CD8-positive, alpha-beta memory T cell (primary cell): ENCODE results near the gene MRGPRF. TPM values are rescaled to one million over a fixed set of nuclear protein-coding genes. Genes with fewer than 3 reads are reported as not detected.
A peak's percentile ranks its signal among the peaks of the same experiment; 100 is the strongest.

Experiments
- CTCF ChIA-PET: fragments of 350-600 bp; sonication (Branson Sonifier 250); formaldehyde crosslinking; loops from one replicate; lab custom pipeline; 2021; ENCODE audit warnings: antibody characterized with exemption; lab: Charles Lee
- POLR2A ChIA-PET: fragments of 350-600 bp; sonication (Branson Sonifier 250); formaldehyde crosslinking; loops from one replicate; lab custom pipeline; 2021; ENCODE audit warnings: antibody characterized with exemption; lab: Charles Lee
- DNase-seq, 5 donors: peaks; one replicate each; pipeline versions ENCODE4 v3.0.0 to v3.0.0-alpha.2; 2020 to 2022; ENCODE audit warnings: mixed read lengths in 1 of 5
- H3K27ac ChIP-seq: one replicate; pipeline ENCODE4 v1.7.0; 2013; ENCODE audit warnings: low read depth, mild to moderate bottlenecking, low read length, moderate library complexity
- H3K27me3 ChIP-seq: 2 replicates; pipeline ENCODE4 v1.7.0; 2013; ENCODE audit warnings: low read length, mild to moderate bottlenecking; ENCODE audit not compliant: insufficient read depth, poor library complexity, severe bottlenecking
- H3K36me3 ChIP-seq: 2 replicates; pipeline ENCODE4 v1.7.0; 2013; ENCODE audit warnings: mild to moderate bottlenecking, low read length, moderate library complexity; ENCODE audit not compliant: insufficient read depth
- H3K4me1 ChIP-seq: 2 replicates; pipeline ENCODE4 v1.7.0; 2013; ENCODE audit warnings: mild to moderate bottlenecking, low read length, moderate library complexity; ENCODE audit not compliant: insufficient read depth
- H3K4me3 ChIP-seq: 2 replicates; pipeline ENCODE4 v1.7.0; 2013; ENCODE audit warnings: mild to moderate bottlenecking, low read length
- H3K9me3 ChIP-seq: 2 replicates; pipeline ENCODE4 v1.7.0; 2013; ENCODE audit warnings: mild to moderate bottlenecking, low read length
- H3K27ac Mint-ChIP-seq, 8 donors: one replicate each; pipeline ENCODE4 v1.8.0; 2020 to 2021; ENCODE audit warnings: mixed read lengths in 8 of 8, mild to moderate bottlenecking in 6 of 8, inconsistent platforms in 3 of 8, moderate library complexity in 3 of 8
- H3K27me3 Mint-ChIP-seq, 2 donors: one replicate each; pipeline ENCODE4 v1.8.0; 2020 to 2021; ENCODE audit warnings: mixed read lengths in 2 of 2, mild to moderate bottlenecking in 1 of 2, moderate library complexity in 1 of 2
- H3K36me3 Mint-ChIP-seq, 3 donors: one replicate each; pipeline ENCODE4 v1.8.0; 2020 to 2021; ENCODE audit warnings: mixed read lengths in 3 of 3, inconsistent platforms in 1 of 3, mild to moderate bottlenecking in 1 of 3
- H3K4me1 Mint-ChIP-seq, 3 donors: one replicate each; pipeline ENCODE4 v1.8.0; 2020 to 2021; ENCODE audit warnings: mixed read lengths in 3 of 3, inconsistent platforms in 1 of 3, mild to moderate bottlenecking in 1 of 3
- H3K4me3 Mint-ChIP-seq, 7 donors: one replicate each; pipeline ENCODE4 v1.8.0; 2020 to 2021; ENCODE audit warnings: mixed read lengths in 7 of 7, mild to moderate bottlenecking in 6 of 7, moderate library complexity in 4 of 7, inconsistent platforms in 2 of 7
- H3K9me3 Mint-ChIP-seq, 5 donors: one replicate each; pipeline ENCODE4 v1.8.0; 2020 to 2022; ENCODE audit warnings: mixed read lengths in 5 of 5, mild to moderate bottlenecking in 3 of 5, moderate library complexity in 2 of 5, inconsistent platforms in 1 of 5
- polyA plus RNA-seq: library from polyadenylated mRNA; unstranded; fragments of 300-500 nt; fragmentation: Illumina TruSeq; gene quantifications from one replicate; pipeline ENCODE4 v1.2.3, GENCODE V29; 2021
- total RNA-seq, 2 experiments: library from RNA; stranded (reverse); gene quantifications; one replicate each; pipeline ENCODE4 v1.2.3, GENCODE V29; 2021

MRGPRF gene
- total and polyA plus RNA-seq, 3 experiments from 2014 or later: not detected

DNA sequence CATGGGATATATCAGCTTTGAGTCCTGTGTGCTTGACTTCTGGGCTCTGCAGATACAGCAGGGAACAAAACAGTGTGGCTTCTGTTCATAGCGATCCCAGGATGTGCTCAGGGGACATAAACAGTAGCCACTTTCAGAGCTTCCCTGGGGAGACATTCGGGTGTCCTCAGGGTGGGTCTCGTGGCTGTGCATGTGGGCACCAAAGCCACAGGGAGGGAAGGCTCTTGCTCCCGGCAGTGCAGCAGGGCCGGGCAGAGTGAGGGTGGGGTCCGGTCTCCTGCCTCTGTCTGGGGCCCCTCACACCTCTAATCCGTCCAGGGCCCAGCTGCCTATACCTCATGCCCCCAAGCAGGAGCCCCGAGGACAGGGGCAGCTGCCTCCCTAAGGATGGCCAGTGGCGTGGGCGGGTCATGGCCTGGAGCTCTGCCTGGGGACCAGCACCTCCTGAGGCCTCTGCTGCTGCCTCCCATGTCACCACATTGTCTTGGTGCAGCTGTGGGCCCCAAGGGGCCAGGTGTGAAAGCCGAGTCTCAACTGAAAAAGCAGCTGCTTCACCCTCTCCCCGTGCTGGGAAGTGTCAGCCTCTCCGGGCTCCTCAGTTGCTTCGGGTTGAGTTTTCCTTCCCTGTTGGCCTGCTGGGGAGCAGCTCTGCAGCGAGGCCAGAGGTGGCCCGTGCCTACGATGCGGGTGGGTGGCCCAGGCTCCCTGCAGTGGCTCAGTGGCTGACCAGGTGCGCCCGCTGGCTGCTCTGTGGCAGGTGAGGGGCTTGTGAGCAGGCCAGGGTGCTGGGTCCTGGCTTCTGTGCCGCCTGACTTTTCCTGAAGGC is 39.5 kb upstream of the MRGPRF start:
- Histone ChIP-seq H3K4me1 (peaks cover 20% of the 10 kb centered on the region), H3K4me3 (no peak overlapping the region), H3K27me3 (no peaks in the 10 kb centered on the region), H3K36me3 (no peaks in the 10 kb centered on the region), H3K9me3 (no peaks in the 10 kb centered on the region), H3K27ac (no peak overlapping the region)
- Mint-ChIP-seq H3K4me1 (peaks cover 26 to 62% (median 27%) of the 10 kb centered on the region in 3 donors), H3K36me3 (peaks cover 0 to 28% (median 0%) of the 10 kb centered on the region in 3 donors), H3K4me3 (peak overlapping the region in 2 of 7 donors; percentile 74 to 85), H3K9me3 (no peaks in the 10 kb centered on the region), H3K27me3 (no peaks in the 10 kb centered on the region), H3K27ac (peak overlapping the region in 5 of 8 donors; percentile 10 to 96 (median 67))
- ChIA-PET CTCF (no interaction called here), POLR2A (no interaction called here)
- no peak for DNase-seq

DNA sequence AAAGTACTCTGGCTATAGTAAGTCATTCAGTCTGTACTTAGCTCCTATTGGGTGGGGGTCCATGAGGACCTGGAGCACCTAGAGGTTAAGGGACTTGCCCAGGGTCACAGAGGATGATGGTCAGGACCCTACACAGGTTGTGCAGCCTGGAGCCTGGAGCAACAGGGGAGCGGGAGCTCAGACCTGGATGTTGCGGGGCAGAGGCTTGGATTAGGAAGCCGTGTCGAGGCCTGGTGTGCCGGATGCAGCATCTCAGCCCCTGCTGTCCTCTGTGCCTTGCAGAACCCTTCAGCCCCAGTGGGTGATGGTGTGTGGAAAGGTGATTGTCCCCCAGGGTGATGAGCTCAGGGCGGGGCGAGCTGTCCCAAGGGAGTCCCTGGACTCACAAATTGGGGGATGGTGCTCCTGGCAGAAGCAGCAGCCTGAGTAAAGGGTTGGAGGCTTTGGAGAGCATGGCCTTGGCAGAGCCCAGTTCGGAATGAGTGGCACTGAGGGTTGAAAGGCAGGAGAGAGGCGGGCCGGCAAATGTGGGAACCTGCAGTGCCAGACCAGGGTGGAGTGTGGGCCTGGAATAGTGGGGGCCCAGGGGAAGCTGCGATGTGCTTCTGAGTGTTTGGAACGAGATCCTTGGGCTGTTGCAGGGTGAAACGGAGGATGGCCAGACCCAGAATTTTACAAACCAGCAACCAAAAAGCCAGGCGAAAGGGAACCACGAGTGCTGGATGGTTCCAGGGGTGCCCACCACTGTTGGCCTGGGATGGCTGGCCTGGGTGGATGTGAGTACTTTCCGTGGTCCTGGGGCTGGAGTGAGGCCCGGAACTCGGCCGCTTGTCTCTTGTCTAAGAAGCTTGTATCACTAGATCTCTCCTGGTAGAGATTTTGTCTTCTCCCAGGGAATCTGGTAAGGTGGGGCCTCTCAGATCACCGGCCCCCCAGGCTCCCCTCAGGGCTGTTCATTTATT is 38.6 kb upstream of the MRGPRF start:
- Histone ChIP-seq H3K27me3 (no peaks in the 10 kb centered on the region), H3K4me1 (peaks cover 20% of the 10 kb centered on the region), H3K36me3 (no peaks in the 10 kb centered on the region), H3K27ac (no peak overlapping the region), H3K4me3 (no peak overlapping the region), H3K9me3 (no peaks in the 10 kb centered on the region)
- peaks cover 26 to 62% (median 31%) of the 10 kb centered on the region in 3 donors for H3K4me1 Mint-ChIP-seq
- H3K27ac Mint-ChIP-seq: peak overlapping the region in 7 of 8 donors; percentile 10 to 94 (median 85)
- H3K4me3 Mint-ChIP-seq: peak overlapping the region; percentile 46 to 91 (median 55)
- H3K9me3 Mint-ChIP-seq: no peaks in the 10 kb centered on the region
- no peak for DNase-seq
- peaks cover 0 to under 1% of the 10 kb centered on the region in 2 donors for H3K27me3 Mint-ChIP-seq
- ChIA-PET CTCF (no interaction called here), POLR2A (no interaction called here)
- peaks cover 0 to 23% (median 0%) of the 10 kb centered on the region in 3 donors for H3K36me3 Mint-ChIP-seq

DNA sequence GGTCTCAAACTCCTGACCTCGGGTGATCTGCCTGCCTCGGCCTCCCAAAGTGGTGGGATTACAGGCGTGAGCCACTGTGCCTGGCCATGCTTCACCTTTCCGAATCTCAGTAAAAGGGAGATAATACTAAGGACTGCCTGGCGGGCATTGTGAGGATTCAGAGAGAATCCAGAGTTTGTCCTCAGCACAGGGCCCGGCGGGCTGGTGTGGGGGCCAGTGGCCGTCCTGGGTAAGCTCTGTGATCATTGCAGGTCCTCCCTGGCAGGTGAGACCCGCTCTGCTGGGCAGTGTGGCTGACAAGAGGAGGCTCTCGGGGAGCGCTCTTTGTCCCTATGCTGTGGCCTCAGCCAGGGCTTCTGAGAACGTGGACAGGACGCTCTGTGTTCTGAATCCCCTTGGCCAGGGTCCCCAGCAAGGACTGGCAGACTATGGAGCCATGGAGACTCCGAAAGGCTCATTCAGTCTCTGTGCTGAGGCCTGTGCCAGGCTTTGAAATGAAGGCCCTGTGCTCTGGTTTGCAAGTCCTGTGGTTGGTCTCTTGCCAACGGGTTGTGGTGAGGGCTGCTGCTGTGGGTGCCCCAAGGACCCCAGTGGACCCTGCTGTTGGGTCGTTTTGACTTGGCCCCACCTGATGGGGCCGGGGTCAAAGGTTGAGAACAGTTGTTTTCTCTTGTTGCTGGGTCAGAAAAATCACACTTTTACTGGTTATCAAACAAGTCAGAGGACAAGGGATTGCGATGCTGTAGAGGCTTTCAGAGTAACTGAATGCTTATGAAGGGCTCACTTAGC is 37.7 kb upstream of the MRGPRF start:
- H3K36me3 ChIP-seq: no peaks in the 10 kb centered on the region
- ChIA-PET POLR2A (no interaction called here), CTCF (no interaction called here)
- Mint-ChIP-seq H3K9me3 (no peaks in the 10 kb centered on the region), H3K27ac (peak overlapping the region in 7 of 8 donors; percentile 63 to 93 (median 73)), H3K36me3 (peaks cover 0 to 19% (median 0%) of the 10 kb centered on the region in 3 donors), H3K27me3 (peaks cover 0 to 7% of the 10 kb centered on the region in 2 donors), H3K4me3 (peak overlapping the region; percentile 46 to 91 (median 84)), H3K4me1 (peaks cover 20 to 55% (median 24%) of the 10 kb centered on the region in 3 donors)
- peaks cover 20% of the 10 kb centered on the region for H3K4me1 ChIP-seq
- no peaks in the 10 kb centered on the region for H3K9me3 ChIP-seq
- no peak overlapping the region for H3K27ac ChIP-seq
- DNase-seq: no peak
- no peak overlapping the region for H3K4me3 ChIP-seq
- H3K27me3 ChIP-seq: no peaks in the 10 kb centered on the region

DNA sequence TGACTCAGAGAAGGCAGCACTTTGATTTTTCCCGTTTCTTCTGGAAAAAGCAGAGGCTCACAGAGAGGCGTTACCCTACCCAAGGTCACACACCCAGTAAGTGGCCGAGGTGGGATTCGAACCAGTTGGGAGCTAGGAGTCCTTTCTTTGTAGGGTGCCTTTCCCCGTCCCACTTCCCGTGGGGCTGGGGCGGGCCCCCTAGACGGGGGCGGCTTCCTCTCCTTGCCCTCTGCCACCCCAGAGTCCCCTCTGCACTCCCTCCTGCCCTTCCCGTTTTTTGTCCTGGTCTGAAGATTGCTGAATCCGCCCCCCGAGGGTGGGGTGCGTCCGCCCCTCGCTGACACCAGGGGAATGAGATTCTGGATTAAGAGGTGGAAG is 36.4 kb upstream of the MRGPRF start:
- Histone ChIP-seq H3K27ac (peak overlapping the region; percentile 90), H3K27me3 (no peaks in the 10 kb centered on the region), H3K4me1 (peaks cover 20% of the 10 kb centered on the region), H3K9me3 (no peaks in the 10 kb centered on the region), H3K36me3 (no peaks in the 10 kb centered on the region), H3K4me3 (peak overlapping the region; percentile 74)
- peak overlapping the region; percentile 79 to 96 (median 92) for H3K27ac Mint-ChIP-seq
- H3K36me3 Mint-ChIP-seq: peaks cover 0 to 9% (median 0%) of the 10 kb centered on the region in 3 donors
- H3K4me1 Mint-ChIP-seq: peaks cover 16 to 46% (median 21%) of the 10 kb centered on the region in 3 donors
- H3K27me3 Mint-ChIP-seq: peaks cover 0 to 12% of the 10 kb centered on the region in 2 donors
- CTCF ChIA-PET: no interaction called here
- no peaks in the 10 kb centered on the region for H3K9me3 Mint-ChIP-seq
- DNase-seq: peak in 1 of 5 donors; percentile 21
- H3K4me3 Mint-ChIP-seq: peak overlapping the region; percentile 73 to 91 (median 84)
- POLR2A ChIA-PET: interaction anchor here (1.6 kb wide), 1 partner anchor 206 kb away, joined by 4 read pairs; no protein-coding TSS in a partner anchor

DNA sequence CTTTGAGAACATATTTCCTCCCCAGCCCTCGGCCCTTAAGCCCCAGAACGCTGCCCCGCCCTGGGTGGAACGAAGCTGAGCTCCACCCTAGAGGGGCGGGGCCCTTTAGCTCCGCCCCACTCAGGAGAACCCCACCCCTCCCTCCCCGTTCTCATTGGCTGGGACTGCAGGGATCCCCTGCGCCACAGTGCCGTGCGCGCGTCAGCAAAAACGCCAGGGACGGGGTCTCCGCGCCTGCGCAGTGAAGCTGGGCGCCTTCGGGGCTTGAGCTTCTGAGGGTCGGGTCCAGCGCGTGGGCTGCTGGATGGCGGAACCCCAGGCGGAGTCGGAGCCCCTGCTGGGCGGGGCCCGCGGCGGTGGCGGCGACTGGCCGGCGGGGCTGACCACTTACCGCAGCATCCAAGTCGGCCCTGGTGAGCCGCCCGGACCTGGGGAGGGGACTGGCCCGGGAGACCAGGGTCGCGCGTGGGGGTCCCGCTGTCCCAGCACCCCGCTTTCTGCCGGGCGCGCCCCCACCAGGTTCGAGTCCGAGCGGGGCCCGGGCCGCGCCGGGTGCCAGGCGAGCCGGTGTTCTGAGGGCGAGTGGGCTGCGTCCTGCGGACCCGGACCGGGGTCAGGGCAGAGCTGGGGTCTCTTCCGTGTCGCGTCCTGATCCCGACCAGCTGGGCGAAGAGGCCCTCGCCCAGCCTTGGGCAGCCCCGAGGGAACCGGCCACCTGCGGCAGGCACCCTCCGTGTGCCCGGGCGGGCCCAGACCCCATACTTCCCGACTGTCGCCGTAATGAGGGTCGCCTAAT is 35.8 kb upstream of the MRGPRF start, which contains the start of gene TPCN2:
TSS of gene TPCN2 (plus strand) at position 239 of the 796 bp plus-strand sequence. CDS start at position 305, 66 bp downstream.
- no peaks in the 10 kb centered on the region for H3K9me3 ChIP-seq
- H3K36me3 Mint-ChIP-seq: peaks cover 0 to 3% (median 0%) of the 10 kb centered on the region in 3 donors
- peak within 1 kb of the TSS; percentile 74 for H3K4me3 ChIP-seq
- H3K9me3 Mint-ChIP-seq: no peaks in the 10 kb centered on the region
- H3K27me3 Mint-ChIP-seq: peaks cover 0 to 15% of the 10 kb centered on the region in 2 donors
- peak; percentile 88 to 96 (median 90) for DNase-seq
- peaks cover 20% of the 10 kb centered on the region for H3K4me1 ChIP-seq
- peaks cover 15 to 46% (median 21%) of the 10 kb centered on the region in 3 donors for H3K4me1 Mint-ChIP-seq
- H3K4me3 Mint-ChIP-seq: peak within 1 kb of the TSS; percentile 76 to 92 (median 84)
- no peaks in the 10 kb centered on the region for H3K36me3 ChIP-seq
- peak within 1 kb of the TSS; percentile 79 to 96 (median 92) for H3K27ac Mint-ChIP-seq
- POLR2A ChIA-PET: interaction anchor here (0.6 to 1.6 kb wide), 4 partner anchors 142 to 589 kb away, joined by 3 to 5 read pairs (median 4); no protein-coding TSS in a partner anchor
- H3K27me3 ChIP-seq: no peaks in the 10 kb centered on the region
- CTCF ChIA-PET: no interaction called here
- peak within 1 kb of the TSS; percentile 90 for H3K27ac ChIP-seq

DNA sequence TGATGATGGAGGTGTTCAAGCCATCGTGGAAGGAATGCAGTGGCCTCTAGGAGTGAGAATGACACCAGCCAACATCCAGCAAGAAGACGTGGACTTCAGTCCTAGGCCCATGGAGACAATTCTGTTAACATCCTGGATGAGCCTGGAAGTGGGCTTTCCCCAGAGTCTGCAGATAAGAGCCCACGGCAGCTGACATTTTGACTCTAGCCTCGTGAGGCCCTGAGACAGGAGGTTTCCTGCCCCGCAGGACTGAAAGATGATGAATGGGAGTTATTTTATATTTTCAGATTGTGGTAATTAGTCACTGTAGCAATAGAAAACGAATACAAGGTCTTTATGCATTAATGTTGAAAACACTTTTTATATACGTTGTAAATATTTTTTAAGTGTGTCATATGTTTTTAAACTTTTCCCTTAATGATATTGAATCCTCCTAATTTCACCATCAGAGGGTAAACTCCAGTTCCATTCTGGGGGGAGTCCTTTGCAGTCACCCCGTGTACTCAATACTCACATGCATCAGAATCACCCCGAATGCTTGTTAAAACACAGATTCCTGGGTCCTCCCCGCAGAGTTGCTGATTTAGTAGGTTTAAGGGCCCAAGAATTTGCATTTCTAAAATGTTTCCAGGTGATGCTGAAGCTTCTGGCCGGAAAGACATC is 35.1 kb upstream of the MRGPRF start:
- ChIA-PET CTCF (no interaction called here), POLR2A (interaction anchor here (0.6 to 1.6 kb wide), 4 partner anchors 141 to 588 kb away, joined by 3 to 5 read pairs (median 4); no protein-coding TSS in a partner anchor)
- H3K4me1 Mint-ChIP-seq: peaks cover 15 to 41% (median 21%) of the 10 kb centered on the region in 3 donors
- H3K27ac Mint-ChIP-seq: peak overlapping the region; percentile 72 to 90 (median 82)
- Histone ChIP-seq H3K4me3 (peak overlapping the region; percentile 74), H3K27ac (no peak overlapping the region), H3K4me1 (peaks cover 20% of the 10 kb centered on the region), H3K9me3 (no peaks in the 10 kb centered on the region), H3K36me3 (no peaks in the 10 kb centered on the region), H3K27me3 (no peaks in the 10 kb centered on the region)
- H3K36me3 Mint-ChIP-seq: no peaks in the 10 kb centered on the region
- H3K9me3 Mint-ChIP-seq: no peaks in the 10 kb centered on the region
- DNase-seq: no peak
- H3K4me3 Mint-ChIP-seq: peak overlapping the region; percentile 76 to 92 (median 82)
- H3K27me3 Mint-ChIP-seq: peaks cover 0 to 15% of the 10 kb centered on the region in 2 donors
